GM18511 (cell line): ENCODE measurements around the gene LYRM2.
A peak's percentile ranks its signal among the peaks of the same experiment; 100 is the strongest.

ENCODE experiments used
- ATAC-seq: cut with Tn5 transposase; IDR thresholded peaks from one replicate; pipeline ENCODE4 v1.9.1; 2021; ENCODE audit warnings: mild to moderate bottlenecking, moderate library complexity; ENCODE audit not compliant: unreplicated experiment

Gene LYRM2, protein sequence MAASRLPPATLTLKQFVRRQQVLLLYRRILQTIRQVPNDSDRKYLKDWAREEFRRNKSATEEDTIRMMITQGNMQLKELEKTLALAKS

DNA sequence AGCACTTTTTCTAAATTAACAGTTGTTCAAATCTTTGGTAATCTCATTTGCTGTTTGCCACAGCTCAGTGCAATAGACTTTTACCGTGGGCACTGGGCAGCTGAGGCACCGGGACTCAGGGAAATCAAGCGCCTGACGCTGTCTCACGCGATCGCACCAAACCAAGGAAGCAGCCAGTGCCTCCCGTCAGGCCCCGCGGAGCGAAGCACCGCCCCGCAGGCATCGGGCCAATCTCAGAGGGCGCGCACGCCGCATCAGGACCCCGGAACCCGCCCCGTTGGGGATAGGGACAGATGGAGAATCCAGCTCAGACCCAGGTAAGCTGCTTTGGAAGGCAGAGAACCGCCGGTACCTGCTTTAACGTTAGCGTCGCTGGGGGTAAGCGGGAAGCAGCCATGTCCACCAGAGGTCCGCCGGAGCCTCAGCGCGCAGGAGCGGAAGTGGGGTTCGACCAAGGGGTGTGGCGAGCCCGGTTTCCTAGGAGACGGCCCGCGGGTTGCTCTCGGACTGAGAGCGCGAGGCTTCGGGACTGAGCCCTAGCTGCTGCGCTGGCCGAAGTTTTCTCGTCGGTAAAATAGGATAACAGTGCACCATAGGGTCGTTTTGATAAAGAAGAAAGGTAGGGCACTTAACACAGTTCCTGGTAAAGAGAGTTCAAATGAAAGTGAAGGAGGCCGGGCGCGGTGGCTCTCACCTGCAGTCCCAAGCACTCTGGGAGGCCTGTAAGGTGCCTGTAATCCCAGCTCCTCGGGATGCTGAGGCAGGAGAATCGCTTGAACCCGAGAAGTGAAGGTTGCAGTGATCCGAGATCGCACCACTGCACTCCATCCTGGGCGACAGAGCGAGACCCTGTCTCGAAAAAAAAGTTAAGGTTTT lies at the start of gene LYRM2:
Gene LYRM2 (minus strand): TSS at position 428 of the 876 bp plus-strand sequence. CDS start 31 bp downstream, at position 397.
- peak; percentile 99 for ATAC-seq

DNA sequence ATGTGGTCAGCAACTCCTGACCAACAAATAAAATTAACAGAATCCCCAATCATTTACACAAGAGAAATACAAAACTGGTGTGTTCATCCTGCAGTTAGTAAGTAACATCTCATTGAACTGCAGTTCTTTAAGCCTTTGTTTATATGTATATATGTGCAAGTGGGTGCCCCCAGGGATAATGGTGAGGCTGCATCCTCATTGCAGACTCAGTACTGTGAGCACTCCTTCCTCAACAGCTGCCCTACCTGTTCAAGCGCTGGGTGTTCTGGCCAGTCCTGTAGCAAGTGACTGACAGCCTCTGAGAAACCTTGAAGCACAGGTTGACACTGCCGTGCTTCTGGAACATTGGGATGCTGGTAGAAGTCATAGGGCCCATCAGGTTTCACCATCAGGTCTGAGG lies 49.8 kb upstream of the LYRM2 start:
- ATAC-seq: no peak

DNA sequence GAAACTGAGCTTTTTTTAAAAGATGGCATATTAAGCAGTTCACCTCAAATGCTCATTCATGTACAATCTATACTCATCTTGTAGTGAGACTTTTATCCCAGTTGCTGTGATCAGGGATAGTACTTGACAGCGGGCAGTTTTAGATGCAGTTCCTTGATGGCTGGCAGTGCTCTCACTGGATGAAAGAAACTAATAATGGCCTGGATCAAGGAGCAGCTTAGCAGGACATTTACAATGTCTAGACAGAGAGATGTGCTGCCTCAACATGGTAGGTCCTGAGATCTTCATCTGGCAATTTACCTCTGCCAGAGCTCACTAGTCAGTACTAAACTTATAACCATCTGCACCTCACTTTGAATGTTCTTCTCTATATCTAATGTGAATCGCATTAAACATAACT lies 46.8 kb upstream of the LYRM2 start:
- ATAC-seq: no peak

DNA sequence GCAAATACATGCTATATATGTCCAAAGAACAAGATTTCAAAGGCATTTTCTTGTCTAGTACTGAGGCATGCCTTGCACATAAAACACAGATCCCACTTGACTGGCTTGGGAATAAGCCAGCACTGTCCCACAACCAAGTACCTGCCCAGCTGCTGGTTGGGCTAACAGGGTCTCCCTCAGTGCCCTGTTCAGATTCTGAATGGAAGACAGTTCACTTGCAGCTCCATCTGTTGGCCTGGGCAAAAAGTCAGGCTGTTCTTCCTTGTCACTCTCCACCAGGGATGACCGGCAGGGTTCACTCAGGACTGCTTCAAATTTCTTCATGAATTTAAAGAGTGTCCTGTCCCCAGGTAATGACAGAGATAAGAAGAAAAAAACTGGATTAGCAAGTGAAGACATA lies 44.4 kb upstream of the LYRM2 start:
- no peak for ATAC-seq

DNA sequence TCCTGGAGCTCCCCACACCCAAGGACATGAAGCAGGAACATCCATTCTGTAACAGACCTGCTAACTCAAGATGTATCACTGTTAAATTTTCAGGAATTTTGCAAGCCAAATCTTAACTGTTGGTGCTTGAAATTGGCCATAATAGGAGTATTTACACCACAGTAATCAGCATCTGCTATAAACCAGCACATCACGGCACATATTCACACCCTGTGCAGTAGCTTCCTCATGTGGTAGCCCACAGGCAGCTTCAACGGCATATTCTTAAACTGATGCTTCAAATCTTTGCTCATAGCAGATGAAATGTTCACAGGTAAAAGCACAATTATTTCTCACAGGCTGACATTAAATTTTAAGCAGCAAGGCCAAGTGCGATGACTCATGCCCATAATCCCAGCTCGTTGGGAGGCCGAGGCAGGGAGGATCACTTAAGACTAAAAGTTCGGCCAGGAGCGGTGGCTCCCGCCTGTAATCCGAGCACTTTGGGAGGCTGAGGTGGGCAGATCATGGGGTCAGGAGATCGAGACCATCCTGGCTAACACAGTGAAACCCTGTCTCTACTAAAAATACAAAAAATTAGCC lies 43.5 kb upstream of the LYRM2 start:
- no peak for ATAC-seq

DNA sequence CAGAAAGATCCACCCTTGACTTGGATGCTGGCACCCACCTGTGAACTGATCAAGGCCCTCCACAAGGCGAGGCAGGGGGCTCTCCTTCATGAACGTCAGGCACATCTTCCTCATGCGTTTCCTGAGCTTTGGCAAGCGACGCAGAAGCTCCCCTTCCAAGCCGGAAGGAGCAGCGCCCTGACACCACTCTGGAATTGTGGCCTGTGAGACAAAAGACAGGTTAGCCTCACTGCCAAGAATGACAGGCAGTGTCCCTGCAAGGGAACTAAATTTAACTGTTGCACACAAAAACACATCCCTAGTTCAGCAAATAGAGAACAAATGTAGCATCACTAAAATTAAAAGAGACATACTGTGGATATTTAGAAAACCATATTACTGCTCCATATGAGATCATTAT lies 42.0 kb upstream of the LYRM2 start:
- ATAC-seq: no peak

DNA sequence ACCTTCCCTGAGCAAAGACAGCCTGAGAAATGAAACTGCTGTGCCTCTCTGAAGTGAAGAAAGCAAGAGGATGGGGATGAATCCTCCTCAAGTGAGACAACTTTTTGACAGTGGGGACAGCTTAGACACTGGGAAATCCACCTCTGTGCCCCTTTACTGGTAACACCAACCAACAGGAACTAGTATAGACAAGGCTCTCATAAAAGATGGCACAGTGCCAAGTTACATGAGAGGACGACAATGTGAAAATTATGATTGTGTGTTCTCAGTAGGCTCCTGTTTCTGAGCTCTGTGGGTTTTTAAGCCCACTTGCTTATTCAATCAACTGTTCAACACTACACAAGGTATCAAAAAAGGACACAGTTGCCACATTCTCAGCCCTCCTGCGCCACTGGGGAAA lies 41.6 kb upstream of the LYRM2 start:
- no peak for ATAC-seq

DNA sequence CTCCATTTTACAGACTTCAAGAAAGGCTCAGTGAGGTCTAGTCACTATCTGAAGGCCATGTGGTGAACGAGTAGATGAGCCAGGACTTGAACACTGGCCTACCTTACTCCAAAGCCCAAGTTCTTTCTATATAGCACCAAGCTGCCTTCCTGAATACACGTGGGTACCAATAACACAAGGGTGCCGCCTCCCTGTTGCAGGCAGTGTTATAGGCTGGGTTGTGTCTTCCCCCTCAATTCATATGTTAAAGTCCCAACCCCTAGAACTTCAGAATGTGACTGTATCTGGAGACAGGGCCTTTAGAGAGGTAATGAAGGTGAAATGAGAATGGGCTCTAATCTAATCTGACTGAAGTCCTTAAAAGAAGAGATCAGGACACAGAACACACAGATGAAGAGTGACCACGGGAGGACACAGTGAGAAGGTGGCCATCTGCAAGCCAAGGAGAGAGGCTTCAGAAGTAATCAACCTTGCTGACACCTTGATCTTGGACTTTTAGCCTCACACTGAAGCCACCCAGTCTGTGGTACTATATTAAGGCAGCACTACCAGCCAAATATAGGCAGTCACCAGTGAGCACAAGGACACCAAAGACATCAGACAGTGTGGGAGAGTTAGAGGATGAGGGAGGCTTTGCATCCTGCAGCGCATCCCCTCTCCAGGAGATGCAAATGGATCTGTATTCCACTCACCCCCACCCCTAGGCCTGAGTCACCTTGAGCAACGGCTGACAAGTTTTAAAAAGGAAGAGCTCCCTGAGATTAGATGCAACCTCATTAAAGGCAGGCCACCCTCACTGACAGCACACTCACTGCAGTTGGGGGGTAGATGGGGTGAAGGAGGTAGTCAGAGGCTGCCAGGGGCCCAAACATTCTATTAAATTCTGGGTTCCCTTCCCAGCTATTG lies 40.9 kb upstream of the LYRM2 start:
- no peak for ATAC-seq

DNA sequence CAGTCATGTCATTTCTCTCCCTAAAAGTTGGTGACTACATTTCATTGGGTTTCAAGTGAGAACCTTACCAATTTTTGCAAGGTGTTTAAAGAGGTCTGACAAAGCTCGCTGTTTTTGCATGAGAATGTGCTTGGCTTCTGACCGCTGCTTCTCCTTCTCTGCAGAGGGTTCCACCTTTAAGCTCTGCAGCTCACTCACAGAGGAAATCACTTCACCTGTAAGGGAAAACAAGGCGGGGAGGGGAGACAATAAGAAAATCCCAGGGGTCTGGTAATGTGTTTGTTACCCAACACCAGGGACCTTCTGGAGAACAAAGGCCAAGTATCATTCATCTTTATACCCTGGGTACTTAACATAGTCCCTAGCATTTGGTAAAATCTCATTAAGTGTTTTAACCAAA lies 40.0 kb upstream of the LYRM2 start:
- no peak for ATAC-seq

DNA sequence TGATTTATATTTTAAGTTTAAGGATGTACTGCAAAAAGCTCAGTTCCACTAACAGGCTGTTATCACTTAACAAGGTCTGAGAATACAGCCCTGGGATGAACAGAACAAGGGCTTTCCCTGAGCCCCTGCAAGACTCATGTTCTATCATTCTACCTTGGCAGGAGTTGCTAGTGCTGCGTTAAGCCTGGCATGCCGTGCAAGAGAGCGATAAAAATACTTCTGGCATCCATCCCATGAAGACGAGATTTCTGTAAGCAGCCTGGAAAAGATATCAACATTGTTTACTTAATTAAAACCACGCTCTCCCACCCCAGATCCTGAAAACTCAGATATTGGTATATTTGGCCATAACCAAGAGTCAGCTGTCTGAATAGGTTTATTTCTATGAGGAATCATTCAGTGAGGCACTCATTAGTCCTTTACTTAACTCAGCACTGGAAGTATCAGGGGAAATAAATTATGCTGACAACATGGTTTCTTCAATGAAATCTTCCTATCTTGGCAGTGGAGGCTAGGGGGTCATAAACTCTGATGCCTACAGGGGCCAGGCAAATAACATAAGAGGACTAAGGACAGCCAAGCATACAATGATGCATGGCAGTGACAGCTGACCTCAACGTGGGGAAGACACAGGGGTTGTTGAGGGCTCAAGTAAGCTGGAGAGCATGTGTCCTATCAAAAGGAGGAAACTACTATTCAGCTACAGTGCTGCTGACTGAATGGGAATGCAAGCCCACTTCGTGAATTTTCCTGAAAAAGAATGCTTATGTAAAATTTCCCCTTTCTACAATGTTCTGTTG lies 37.6 kb upstream of the LYRM2 start:
- ATAC-seq: no peak

DNA sequence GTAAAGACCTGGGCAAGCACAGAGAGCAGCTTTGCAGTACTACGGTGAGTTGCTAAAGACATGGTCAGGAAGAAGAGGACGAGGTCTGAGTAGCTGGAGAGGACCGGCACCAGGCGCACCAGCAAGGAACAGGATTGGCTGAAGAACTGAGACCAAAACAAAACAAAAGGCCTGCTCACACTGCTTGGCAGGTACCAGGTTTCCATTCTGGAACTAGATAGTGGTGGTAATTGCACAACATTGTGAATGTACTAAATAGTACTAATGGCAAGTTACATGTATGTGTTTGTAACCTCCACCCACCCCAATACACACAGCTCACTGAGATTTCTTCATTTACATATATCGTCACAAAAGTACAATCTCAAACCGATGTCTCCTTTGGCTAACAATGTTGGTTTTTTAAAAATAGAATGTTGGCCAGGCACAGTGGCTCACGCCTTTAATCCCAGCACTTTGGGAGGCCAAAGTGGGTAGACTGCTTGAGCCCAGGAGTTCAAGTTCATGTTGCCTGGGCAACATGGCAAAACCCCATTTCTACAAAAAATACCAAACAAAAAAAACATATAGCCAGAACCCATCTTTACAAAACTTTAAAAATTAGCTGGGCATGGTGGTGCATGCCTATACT lies 32.5 kb upstream of the LYRM2 start:
- ATAC-seq: no peak

DNA sequence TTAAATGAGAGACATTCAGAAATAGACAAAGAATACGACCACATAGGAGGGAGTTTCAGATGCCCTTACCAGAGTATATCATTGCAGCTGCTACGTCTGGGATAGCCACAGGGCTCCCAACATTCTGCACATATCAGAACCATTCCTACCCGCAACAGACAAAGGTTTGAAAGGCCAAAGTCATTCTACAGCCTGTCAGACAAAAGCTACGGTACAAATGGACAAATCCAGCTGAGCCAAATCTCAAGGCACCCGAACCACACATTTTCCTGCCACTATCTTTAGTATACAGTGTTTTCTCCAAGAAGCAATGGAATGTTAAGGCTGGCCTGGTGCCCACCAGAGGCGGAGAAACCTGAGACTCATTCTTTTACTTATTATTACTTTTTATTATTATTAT lies 30.5 kb upstream of the LYRM2 start:
- ATAC-seq: no peak

DNA sequence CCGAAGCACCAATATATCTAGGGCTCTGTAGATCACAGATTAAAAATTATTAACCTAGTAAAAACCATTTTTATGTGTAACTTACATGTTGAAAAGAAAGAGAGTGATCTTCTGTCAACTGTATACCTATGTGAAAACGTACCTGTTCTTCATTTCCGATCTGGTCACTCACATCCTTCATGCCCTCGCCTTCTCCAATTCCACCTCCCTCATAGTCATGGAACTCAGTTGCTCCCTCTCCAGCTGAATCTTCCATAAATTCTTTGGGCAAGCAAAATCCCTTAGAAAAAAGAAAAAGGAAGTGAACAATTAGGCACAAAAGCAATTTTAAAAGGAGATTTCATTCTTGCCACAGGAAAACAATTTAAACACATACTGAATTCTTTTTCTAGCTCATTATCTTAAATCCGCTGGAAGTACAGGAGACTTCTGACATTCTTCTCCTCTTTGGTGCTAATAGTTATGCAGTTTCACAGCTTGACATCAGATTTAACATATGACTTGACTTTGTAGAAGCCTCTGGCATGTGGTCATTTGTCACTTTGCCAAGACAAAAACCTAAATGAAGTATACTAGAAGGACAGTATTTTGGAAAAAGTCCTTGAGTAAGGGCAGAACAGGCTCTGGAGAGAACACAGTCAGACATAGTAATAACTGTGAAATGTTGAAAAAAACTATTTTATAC lies 29.5 kb upstream of the LYRM2 start:
- no peak for ATAC-seq

DNA sequence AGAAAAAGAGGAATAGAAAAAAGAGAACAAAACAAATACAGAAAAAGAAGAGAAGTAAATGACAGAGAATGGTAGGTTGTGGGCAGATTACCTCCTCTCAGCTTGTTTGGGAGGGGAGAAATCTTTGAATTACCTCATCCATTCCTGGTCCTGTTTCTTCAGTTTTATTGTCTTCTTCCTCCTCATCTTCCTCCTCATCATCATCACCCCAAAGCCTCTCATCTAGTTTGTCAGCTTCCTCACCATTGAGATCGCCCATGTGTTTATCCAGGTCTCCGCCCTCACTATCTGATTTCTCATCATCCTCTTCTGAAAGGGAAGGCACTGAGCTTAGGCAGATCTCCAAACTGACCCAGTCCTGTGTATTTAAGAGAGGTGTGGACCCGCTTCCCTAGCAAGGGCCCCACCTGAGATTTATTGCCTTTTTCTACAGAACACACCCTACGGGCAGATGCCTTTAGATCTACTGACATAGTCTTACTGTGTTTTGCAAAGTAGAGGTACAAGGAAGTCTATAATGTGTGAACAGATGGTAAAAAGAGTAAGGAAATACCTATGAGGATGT lies 24.2 kb upstream of the LYRM2 start:
- ATAC-seq: no peak

DNA sequence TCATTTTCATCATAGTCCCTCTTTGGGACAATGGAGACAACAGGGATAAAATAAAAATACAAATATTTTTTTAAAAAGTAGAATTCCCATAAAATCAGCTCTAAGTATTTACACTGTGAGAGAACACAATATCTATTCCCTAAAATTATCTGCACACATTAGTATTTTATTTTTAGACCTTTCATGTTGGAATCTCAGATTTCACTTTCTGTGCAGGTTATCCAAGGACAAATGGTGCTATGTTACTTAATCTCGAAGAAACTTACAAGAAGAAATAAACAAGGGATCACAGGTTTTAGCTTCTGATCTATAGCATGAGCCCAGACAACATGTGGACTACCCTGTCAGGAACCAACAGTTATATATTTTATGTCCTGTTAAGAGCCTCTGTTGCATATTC lies 23.0 kb upstream of the LYRM2 start:
- no peak for ATAC-seq

DNA sequence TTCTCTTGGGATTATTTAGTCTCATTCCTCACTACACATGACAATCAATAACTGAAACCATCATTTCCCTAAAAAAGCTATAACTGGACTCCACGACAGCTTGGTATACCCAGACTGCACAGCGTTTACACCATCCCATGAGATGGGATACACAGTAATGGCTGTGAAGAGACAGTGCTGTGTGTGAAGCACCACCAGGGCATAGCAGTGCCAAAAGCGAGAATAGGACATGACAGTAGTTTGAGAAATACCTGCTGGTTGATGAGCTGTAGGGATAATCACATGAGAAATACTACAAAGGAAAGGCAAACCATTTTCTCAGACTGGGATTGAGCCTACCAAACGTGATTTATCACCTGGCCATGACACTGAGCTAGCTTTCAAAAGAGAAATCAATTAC lies 22.4 kb upstream of the LYRM2 start:
- ATAC-seq: no peak

DNA sequence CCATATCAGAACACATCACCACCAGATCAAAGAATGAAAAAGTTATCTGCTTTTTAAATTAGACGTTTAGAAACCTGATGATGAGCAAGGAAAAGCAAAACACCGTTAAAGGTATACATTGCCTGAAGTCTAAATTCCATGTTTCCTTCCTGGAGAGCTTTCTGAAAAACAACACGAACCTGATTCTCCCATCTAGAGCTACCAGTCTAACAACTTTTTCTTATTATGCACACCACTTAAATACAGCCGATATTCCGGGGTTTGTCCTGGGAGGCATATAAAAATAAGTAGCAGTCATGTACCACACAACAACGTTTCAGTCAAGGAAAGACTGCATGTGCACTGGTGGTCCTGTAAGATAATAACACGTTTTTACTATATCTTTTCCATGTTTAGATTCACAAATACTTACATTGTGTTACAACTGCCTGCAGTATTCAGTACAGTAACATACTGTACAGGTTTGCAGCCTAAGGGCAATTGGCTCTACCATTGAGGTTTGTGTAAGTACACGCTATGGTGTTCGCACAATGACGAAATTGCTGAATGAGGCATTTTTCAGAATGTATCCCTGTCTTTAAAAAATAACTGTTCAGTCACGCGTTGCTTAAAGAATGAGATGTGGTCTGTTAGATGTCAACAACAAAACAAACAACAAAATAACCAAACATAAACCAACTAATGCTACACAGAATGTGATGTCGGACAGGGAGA lies 19.1 kb upstream of the LYRM2 start:
- no peak for ATAC-seq

DNA sequence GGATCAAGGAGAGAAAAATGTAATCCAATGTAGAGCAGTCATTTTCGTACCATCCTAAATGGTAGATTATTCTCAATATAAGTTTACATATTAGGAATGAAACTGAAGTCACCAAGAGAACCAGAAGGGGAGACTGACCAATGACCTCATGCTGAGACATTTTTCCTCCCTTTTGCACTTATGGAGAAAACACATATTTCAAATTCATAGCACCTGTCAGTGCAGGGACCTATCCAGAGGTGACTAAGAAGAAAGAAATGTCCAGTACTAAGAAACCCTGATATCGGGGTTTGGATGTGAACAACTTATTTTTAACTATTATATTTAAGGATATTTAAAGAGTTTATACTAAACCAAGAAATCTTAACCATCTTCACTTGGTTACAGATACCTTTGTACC lies 16.6 kb upstream of the LYRM2 start:
- ATAC-seq: no peak

DNA sequence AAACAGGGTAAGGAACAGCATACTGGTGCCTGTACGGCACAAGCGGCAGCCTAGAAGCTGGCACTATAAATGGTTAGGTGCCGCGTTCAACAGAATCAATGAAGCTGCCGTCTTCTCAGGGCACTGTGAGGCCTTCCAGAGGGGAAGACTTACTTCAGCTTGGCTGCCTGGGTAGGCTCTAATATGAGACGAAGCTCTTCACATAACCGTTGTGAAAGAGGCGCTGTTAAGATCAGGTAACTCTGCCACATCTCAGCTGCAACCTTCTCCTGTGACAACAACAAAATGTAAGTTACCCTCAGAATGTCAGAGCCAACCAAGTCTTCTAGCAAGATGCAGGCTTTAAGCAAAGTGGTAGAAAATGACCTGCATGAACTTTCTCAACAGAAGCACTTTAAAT lies 12.0 kb upstream of the LYRM2 start:
- no peak for ATAC-seq
